Fibroblast of skin of left biceps (primary cell): Measurements from ENCODE around the gene TOE1.
A peak's percentile ranks its signal among the peaks of the same experiment; 100 is the strongest.
"Not testable (repeated sequence)": the region's sequence is repeated elsewhere in the genome, so short reads cannot be mapped to it uniquely, and the experiment has no call there.

Source experiments
- DNase-seq, 2 experiments: peaks; one replicate each; pipeline ENCODE4 v3.0.0-alpha.2; 2013; ENCODE audit warnings: low read depth in 2 of 2

Gene TOE1

GRCh38 chr1:45339789-45340558 is at the start of gene TOE1, which contains the start of gene MUTYH:
Gene TOE1 (plus strand): TSS chr1:45340170. CDS start chr1:45340253, 83 bp downstream.
Gene MUTYH (minus strand): TSS chr1:45340440. CDS start chr1:45334505, 5,935 bp downstream.
- DNase-seq = peak; percentile 65 to 73

- not testable (repeated sequence) for DNase-seq
Observed at GRCh38 chr1:45291002-45291401, 49.0 kb upstream of the TOE1 start.

GRCh38 chr1:45291716-45292115 is 48.3 kb upstream of the TOE1 start:
- no peak for DNase-seq

- no peak for DNase-seq
Observed at GRCh38 chr1:45297666-45298356, 42.2 kb upstream of the TOE1 start.

- no peak for DNase-seq
Observed at GRCh38 chr1:45299296-45299695, 40.7 kb upstream of the TOE1 start.

GRCh38 chr1:45299981-45300668 is 39.8 kb upstream of the TOE1 start:
- peak; percentile 32 to 33 for DNase-seq

- no peak for DNase-seq
Observed at GRCh38 chr1:45300669-45300997, 39.3 kb upstream of the TOE1 start.

GRCh38 chr1:45302505-45303150 is 37.3 kb upstream of the TOE1 start:
- no peak for DNase-seq

- DNase-seq = peak; percentile 93 to 95
Observed at GRCh38 chr1:45303520-45304310, 36.3 kb upstream of the TOE1 start.

GRCh38 chr1:45304311-45305081 is 35.5 kb upstream of the TOE1 start:
- no peak for DNase-seq

GRCh38 chr1:45305231-45305630 is 34.7 kb upstream of the TOE1 start:
- DNase-seq = no peak

- DNase-seq = no peak
Observed at GRCh38 chr1:45306319-45306718, 33.7 kb upstream of the TOE1 start.

- no peak for DNase-seq
Observed at GRCh38 chr1:45306905-45307304, 33.1 kb upstream of the TOE1 start.

GRCh38 chr1:45314266-45314665 is 25.7 kb upstream of the TOE1 start:
- no peak for DNase-seq

- DNase-seq = no peak
Observed at GRCh38 chr1:45317166-45317565, 22.8 kb upstream of the TOE1 start.

- DNase-seq = no peak
Observed at GRCh38 chr1:45319761-45320160, 20.2 kb upstream of the TOE1 start.

- no peak for DNase-seq
Observed at GRCh38 chr1:45321444-45321843, 18.5 kb upstream of the TOE1 start.

GRCh38 chr1:45322486-45323040 is 17.4 kb upstream of the TOE1 start:
- no peak for DNase-seq

- DNase-seq = no peak
Observed at GRCh38 chr1:45325851-45326506, 14.0 kb upstream of the TOE1 start.
